OCI-LY1 (cell line): ENCODE measurements around the gene LRRC31.

Experiments
- CTCF ChIP-seq: fragments of 200-600 bp; sonication (generic), shearing (Covaris generic); IDR thresholded peaks from 2 replicates; pipeline ENCODE4 v1.5.1; 2017; ENCODE audit warnings: mild to moderate bottlenecking, antibody characterized with exemption, low read length, moderate library complexity, mixed read lengths
- EZH2 ChIP-seq: fragments of 200-600 bp; sonication (generic), shearing (Covaris generic); IDR thresholded peaks from 2 replicates; pipeline ENCODE4 v1.8.0; 2017; ENCODE audit warnings: borderline replicate concordance, mixed run types, mild to moderate bottlenecking, antibody characterized with exemption, low read length, moderate library complexity, mixed read lengths

GRCh38 chr3:169822540-169822939 is 47.2 kb downstream of the LRRC31 start:
- no peak for TF ChIP-seq CTCF
- TF ChIP-seq EZH2 = no peak
